K562 (cell line): ENCODE data around the gene SUCO.

Experiments
- ETV6 ChIP-seq, 3 experiments: fragments of 150-350 bp in 1 of 3; sonication (generic) in 1 of 3; formaldehyde crosslinking in 1 of 3; IDR thresholded peaks; 2 replicates each; pipeline versions ENCODE4 v1.6.1 to v1.8.0; 2014 to 2022; ENCODE audit warnings: borderline replicate concordance in 2 of 3, low read depth in 2 of 3, antibody characterized with exemption in 1 of 3, low read length in 1 of 3, mild to moderate bottlenecking in 1 of 3, missing genetic modification reagents in 1 of 3
- EZH2 ChIP-seq: IDR thresholded peaks from 2 replicates; pipeline ENCODE4 v1.6.1; 2012; ENCODE audit warnings: low read depth, mild to moderate bottlenecking, inconsistent platforms, low read length, borderline replicate concordance
- NFE2L1 ChIP-seq: fragments of 450-650 bp; IDR thresholded peaks from 2 replicates; pipeline ENCODE4 v1.6.1; 2016; ENCODE audit warnings: missing genetic modification characterization, low read depth, mild to moderate bottlenecking, missing compliant biosample characterization, moderate library complexity, borderline replicate concordance
- NFYB ChIP-seq: IDR thresholded peaks from 2 replicates; pipeline ENCODE4 v1.6.1; 2011; ENCODE audit warnings: mild to moderate bottlenecking, moderate library complexity; ENCODE audit not compliant: insufficient read length; ENCODE audit errors: extremely low read depth
- RBM39 ChIP-seq: fragments of 200-400 bp; formaldehyde crosslinking; optimal IDR thresholded peaks from 2 replicates; pipeline ENCODE3; 2018; ENCODE audit warnings: low read depth, low read length
- SIRT6 ChIP-seq: IDR thresholded peaks from one replicate; pipeline ENCODE4 v1.6.1; 2012; ENCODE audit warnings: low read depth, mild to moderate bottlenecking, control low read depth, inconsistent platforms, low read length, moderate library complexity
- SP1 ChIP-seq: sonication (generic); formaldehyde crosslinking; IDR thresholded peaks from 2 replicates; pipeline ENCODE4 v1.8.1; 2022; ENCODE audit warnings: mild to moderate bottlenecking, missing genetic modification reagents
- ZNF24 ChIP-seq: fragments of 450-650 bp; IDR thresholded peaks from 2 replicates; pipeline ENCODE4 v1.6.1; 2016
- ZNF274 ChIP-seq: IDR thresholded peaks from 2 replicates; pipeline ENCODE4 v1.6.1; 2011; ENCODE audit warnings: low read depth, mild to moderate bottlenecking, low read length, moderate library complexity, borderline replicate concordance
- TF ChIP-seq, protein P1 (sequence below), 3 experiments: IDR thresholded peaks in 2 of 3; conservative IDR thresholded peaks in 1 of 3; 2 replicates each; pipeline ENCODE4 v1.5.1; 2011 to 2012; ENCODE audit warnings: low read length in 3 of 3, mild to moderate bottlenecking in 3 of 3, control low read depth in 2 of 3, improper control_type of control experiment in 1 of 3, inconsistent platforms in 1 of 3, low read depth in 1 of 3, mixed read lengths in 1 of 3, moderate library complexity in 1 of 3; ENCODE audit not compliant: insufficient read depth in 2 of 3
- TF ChIP-seq, protein P2 (sequence below): sonication (generic); formaldehyde crosslinking; IDR thresholded peaks from 2 replicates; pipeline ENCODE4 v1.8.1; 2023; ENCODE audit warnings: mild to moderate bottlenecking, missing genetic modification reagents

DNA sequence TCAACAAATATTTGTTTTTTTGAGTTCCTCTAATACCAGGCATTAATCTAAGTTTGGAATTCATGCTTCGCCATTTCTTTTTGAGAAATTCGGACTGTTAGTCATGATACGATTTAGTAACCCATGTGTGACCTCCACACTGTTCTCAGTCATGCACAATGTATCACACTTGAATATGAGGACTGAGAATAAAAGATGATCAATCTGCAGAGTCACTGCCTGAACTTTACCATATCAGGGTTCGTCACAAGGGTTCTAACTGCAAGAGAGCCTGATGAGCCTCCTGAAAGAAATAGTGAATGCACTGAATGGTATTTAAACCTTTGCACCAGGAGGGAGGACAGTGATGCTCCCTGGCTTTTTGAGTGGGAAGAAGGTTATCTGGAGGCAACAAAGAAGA lies 115.0 kb downstream of the SUCO start:
- TF ChIP-seq, protein P1, sequence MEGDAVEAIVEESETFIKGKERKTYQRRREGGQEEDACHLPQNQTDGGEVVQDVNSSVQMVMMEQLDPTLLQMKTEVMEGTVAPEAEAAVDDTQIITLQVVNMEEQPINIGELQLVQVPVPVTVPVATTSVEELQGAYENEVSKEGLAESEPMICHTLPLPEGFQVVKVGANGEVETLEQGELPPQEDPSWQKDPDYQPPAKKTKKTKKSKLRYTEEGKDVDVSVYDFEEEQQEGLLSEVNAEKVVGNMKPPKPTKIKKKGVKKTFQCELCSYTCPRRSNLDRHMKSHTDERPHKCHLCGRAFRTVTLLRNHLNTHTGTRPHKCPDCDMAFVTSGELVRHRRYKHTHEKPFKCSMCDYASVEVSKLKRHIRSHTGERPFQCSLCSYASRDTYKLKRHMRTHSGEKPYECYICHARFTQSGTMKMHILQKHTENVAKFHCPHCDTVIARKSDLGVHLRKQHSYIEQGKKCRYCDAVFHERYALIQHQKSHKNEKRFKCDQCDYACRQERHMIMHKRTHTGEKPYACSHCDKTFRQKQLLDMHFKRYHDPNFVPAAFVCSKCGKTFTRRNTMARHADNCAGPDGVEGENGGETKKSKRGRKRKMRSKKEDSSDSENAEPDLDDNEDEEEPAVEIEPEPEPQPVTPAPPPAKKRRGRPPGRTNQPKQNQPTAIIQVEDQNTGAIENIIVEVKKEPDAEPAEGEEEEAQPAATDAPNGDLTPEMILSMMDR (IDR thresholded peaks at IDR 0.05 in 2 of 3, conservative IDR thresholded peaks at IDR 0.05 in 1 of 3; ENCODE audit: insufficient read depth in 2 of 3, low read depth in 1 of 3, low read length in 3 of 3), result no peak
- TF ChIP-seq NFYB (no peak), SP1 (CRISPR knock-in tag) (no peak), NFE2L1 (tag) (no peak), ZNF274 (no peak), RBM39 (no peak), EZH2 (no peak), ZNF24 (no peak), ETV6 (IDR thresholded peaks at IDR 0.05; ENCODE audit: borderline replicate concordance in 1 of 2, low read depth in 2 of 2, low read length in 1 of 2) (no peak), ETV6 (CRISPR knock-in tag; IDR thresholded peaks at IDR 0.05; ENCODE audit: borderline replicate concordance) (no peak), SIRT6 (no peak)
- TF ChIP-seq, protein P2, sequence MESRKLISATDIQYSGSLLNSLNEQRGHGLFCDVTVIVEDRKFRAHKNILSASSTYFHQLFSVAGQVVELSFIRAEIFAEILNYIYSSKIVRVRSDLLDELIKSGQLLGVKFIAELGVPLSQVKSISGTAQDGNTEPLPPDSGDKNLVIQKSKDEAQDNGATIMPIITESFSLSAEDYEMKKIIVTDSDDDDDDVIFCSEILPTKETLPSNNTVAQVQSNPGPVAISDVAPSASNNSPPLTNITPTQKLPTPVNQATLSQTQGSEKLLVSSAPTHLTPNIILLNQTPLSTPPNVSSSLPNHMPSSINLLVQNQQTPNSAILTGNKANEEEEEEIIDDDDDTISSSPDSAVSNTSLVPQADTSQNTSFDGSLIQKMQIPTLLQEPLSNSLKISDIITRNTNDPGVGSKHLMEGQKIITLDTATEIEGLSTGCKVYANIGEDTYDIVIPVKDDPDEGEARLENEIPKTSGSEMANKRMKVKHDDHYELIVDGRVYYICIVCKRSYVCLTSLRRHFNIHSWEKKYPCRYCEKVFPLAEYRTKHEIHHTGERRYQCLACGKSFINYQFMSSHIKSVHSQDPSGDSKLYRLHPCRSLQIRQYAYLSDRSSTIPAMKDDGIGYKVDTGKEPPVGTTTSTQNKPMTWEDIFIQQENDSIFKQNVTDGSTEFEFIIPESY, result no peak
